Measurements from ENCODE around the gene MRPS26. TPM values are rescaled to one million over a fixed set of nuclear protein-coding genes. Genes with fewer than 3 reads are reported as not detected.
A peak's percentile ranks its signal among the peaks of the same experiment; 100 is the strongest.
"Not testable (repeated sequence)": the region's sequence is repeated elsewhere in the genome, so short reads cannot be mapped to it uniquely, and the experiment has no call there.

Gene MRPS26
- total RNA-seq, 3 donors from 2014 or later = 34.4 to 50.8 (median 44.9) TPM

DNA sequence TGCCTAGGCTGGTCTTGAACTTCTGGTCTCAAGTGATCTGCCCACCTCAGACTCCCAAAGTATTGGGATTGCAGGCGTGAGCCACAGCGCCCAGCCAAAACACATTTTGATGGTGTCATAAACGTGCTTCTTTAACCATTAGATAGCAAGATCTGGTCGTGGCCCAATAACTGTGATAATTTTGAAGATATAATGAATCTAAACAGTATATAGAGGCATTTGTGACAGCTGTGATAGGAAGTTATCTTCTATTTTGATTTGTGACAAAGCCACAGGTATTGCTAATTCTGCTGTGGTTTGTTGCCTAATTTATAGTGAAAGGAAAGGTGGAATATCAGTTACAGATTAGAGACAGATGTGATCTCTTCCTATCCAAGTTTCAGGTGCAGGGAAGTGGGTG, 24.9 kb downstream of the MRPS26 start:
- no peaks in the 10 kb centered on the region for H3K9me3 ChIP-seq
- no peaks in the 10 kb centered on the region for H3K36me3 ChIP-seq
- no peak overlapping the region for H3K27ac ChIP-seq
- H3K4me3 ChIP-seq = peak overlapping the region in 1 of 3 donors; percentile 67
- intact Hi-C loops (cut with DNase I; ENCODE audit: low total_unique reads) = no loop called here
- no peaks in the 10 kb centered on the region for H3K27me3 ChIP-seq
- peaks cover 0 to 7% of the 10 kb centered on the region in 2 donors for H3K4me1 ChIP-seq
- no peak for DNase-seq (ENCODE audit: low spot score in 2 of 2)
- TF ChIP-seq POLR2AphosphoS5 (IDR thresholded peaks at IDR 0.05) (no peak), POLR2A (IDR thresholded peaks at IDR 0.05) (no peak)
- TF ChIP-seq, protein P1, sequence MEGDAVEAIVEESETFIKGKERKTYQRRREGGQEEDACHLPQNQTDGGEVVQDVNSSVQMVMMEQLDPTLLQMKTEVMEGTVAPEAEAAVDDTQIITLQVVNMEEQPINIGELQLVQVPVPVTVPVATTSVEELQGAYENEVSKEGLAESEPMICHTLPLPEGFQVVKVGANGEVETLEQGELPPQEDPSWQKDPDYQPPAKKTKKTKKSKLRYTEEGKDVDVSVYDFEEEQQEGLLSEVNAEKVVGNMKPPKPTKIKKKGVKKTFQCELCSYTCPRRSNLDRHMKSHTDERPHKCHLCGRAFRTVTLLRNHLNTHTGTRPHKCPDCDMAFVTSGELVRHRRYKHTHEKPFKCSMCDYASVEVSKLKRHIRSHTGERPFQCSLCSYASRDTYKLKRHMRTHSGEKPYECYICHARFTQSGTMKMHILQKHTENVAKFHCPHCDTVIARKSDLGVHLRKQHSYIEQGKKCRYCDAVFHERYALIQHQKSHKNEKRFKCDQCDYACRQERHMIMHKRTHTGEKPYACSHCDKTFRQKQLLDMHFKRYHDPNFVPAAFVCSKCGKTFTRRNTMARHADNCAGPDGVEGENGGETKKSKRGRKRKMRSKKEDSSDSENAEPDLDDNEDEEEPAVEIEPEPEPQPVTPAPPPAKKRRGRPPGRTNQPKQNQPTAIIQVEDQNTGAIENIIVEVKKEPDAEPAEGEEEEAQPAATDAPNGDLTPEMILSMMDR (IDR thresholded peaks at IDR 0.05) = no peak

DNA sequence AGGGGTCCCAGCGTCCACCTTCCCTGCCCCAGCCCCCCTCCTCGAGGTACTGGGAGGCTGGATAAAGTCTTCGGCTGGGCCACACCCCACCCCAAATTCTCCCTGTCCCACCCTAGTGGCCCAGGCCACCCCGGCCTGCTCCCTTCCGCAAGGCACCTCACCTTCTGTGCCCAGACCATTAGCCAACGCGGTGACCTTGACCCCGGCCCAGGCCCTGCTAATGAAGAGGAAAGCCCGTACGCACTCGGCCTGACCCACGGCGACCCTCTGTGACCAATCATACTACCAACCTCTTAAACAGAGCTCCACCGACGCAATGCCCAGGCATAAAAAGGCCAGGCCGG, 25.4 kb downstream of the MRPS26 start:
- Histone ChIP-seq H3K27me3 (no peaks in the 10 kb centered on the region), H3K36me3 (no peaks in the 10 kb centered on the region), H3K4me3 (peak overlapping the region; percentile 58 to 88 (median 67)), H3K4me1 (peaks cover 0 to 7% of the 10 kb centered on the region in 2 donors), H3K27ac (peak overlapping the region in 1 of 2 donors; percentile 43), H3K9me3 (no peaks in the 10 kb centered on the region)
- intact Hi-C loops (cut with DNase I; ENCODE audit: low total_unique reads) = no loop called here
- no peak for DNase-seq (ENCODE audit: low spot score in 2 of 2)
- TF ChIP-seq POLR2AphosphoS5 (IDR thresholded peaks at IDR 0.05) (no peak), POLR2A (IDR thresholded peaks at IDR 0.05) (no peak)
- TF ChIP-seq, protein P1 (IDR thresholded peaks at IDR 0.05) = no peak

DNA sequence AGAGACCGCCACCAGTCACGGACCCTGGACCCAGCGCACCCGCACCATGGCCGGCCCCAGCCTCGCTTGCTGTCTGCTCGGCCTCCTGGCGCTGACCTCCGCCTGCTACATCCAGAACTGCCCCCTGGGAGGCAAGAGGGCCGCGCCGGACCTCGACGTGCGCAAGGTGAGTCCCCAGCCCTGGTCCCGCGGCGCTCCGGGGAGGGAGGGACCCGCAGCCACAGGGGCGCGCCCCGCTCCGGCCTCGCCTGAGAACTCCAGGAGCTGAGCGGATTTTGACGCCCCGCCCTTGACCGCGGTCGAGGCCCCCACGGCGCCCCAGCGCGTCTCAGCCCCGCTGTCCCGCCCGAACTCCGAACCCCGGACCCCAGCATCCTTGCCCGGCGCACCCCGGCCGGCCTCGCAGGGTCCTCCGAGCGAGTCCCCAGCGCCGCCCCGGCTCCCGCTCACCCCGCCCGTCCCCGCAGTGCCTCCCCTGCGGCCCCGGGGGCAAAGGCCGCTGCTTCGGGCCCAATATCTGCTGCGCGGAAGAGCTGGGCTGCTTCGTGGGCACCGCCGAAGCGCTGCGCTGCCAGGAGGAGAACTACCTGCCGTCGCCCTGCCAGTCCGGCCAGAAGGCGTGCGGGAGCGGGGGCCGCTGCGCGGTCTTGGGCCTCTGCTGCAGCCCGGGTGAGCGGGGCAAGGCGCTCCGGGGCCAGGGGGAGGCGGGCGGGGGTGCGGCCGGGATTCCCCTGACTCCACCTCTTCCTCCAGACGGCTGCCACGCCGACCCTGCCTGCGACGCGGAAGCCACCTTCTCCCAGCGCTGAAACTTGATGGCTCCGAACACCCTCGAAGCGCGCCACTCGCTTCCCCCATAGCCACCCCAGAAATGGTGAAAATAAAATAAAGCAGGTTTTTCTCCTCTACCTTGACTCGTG, 26.0 kb downstream of the MRPS26 start, which contains the start of gene OXT:
OXT (plus strand) TSS at position 11 of the 920 bp plus-strand sequence; CDS start at position 47, 36 bp downstream.
- Histone ChIP-seq H3K27me3 (no peaks in the 10 kb centered on the region), H3K9me3 (no peaks in the 10 kb centered on the region), H3K27ac (peak within 1 kb of the TSS in 1 of 2 donors; percentile 43), H3K4me1 (peaks cover 0 to 7% of the 10 kb centered on the region in 2 donors), H3K36me3 (no peaks in the 10 kb centered on the region), H3K4me3 (peak within 1 kb of the TSS; percentile 58 to 88 (median 67))
- intact Hi-C loops (cut with DNase I; ENCODE audit: low total_unique reads) = no loop called here
- TF ChIP-seq POLR2A (IDR thresholded peaks at IDR 0.05) (no peak), POLR2AphosphoS5 (IDR thresholded peaks at IDR 0.05) (no peak)
- TF ChIP-seq, protein P1 (IDR thresholded peaks at IDR 0.05) = no peak
- no peak for DNase-seq (ENCODE audit: low spot score in 2 of 2)

DNA sequence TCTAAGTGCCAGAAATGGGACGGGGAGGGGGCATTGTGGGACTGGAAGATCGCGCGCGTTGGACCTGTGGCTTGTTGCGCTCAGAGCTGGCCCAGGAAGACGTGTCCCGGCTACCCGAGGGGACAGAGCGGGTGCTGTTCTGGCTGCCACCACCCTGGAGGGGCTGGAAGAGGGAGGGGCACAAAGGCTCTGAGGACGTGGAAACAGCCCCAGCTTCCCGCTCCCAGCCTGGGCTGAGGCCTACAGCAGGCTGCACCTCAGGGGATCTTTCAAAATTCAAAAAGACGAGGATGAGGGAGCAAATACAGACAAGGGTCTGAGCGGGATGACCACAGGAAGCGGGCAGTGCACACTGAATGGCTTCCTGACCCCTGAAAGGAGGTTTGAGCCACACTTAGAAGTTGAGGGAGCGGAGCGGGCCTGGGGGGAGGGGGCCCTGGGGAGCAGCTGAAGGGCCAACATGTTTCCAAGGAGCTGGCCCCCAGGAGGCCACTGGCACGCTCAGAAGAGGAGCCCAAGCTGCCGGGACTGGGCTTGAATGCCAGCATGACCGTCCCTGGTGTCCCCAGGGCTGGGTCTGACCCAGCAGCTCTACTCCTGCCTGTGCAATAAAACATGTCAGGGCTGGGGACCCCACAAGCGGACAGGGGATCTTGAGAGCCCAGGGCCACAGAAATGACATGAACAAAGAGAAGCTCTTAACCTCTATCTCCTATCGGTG, 26.8 kb downstream of the MRPS26 start:
- no peak for DNase-seq (ENCODE audit: low spot score in 2 of 2)
- TF ChIP-seq POLR2AphosphoS5 (IDR thresholded peaks at IDR 0.05) (no peak), POLR2A (IDR thresholded peaks at IDR 0.05) (no peak)
- TF ChIP-seq, protein P1 (IDR thresholded peaks at IDR 0.05) = no peak
- no peaks in the 10 kb centered on the region for H3K9me3 ChIP-seq
- no peaks in the 10 kb centered on the region for H3K36me3 ChIP-seq
- intact Hi-C loops (cut with DNase I; ENCODE audit: low total_unique reads) = no loop called here
- H3K4me1 ChIP-seq = peaks cover 0 to 7% of the 10 kb centered on the region in 2 donors
- no peaks in the 10 kb centered on the region for H3K27me3 ChIP-seq
- H3K27ac ChIP-seq = no peak overlapping the region
- peak overlapping the region; percentile 58 to 88 (median 67) for H3K4me3 ChIP-seq

DNA sequence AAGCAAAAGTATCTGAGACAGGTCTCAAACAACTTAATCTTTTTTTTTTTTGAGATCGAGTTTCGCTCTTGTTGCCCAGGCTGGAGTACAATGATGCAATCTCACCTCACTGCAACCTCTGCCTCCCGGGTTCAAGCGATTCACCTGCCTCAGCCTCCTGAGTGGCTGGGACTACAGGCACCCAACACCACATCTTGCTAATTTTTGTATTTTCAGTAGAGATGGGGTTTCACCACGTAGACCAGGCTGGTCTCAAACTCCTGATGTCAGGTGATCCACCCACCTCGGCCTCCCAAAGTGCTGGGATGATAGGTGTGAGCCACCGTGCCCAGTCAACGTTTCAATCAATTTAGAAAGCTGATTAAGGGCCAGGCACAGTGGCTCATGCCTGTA, 27.4 kb downstream of the MRPS26 start:
- DNase-seq (ENCODE audit: low spot score in 2 of 2); H3K27ac ChIP-seq; intact Hi-C loops (cut with DNase I; ENCODE audit: low total_unique reads); H3K27me3 ChIP-seq; H3K9me3 ChIP-seq; H3K4me1 ChIP-seq; H3K4me3 ChIP-seq; H3K36me3 ChIP-seq: not testable (repeated sequence)

Data from breast epithelium (tissue), 4 donors.